Erythroblast (primary cell): ENCODE measurements around the gene BMP2K.

Experiments used
- GATA1 ChIP-seq: IDR thresholded peaks from 2 replicates; pipeline ENCODE4 v1.6.1; 2011; ENCODE audit warnings: low read depth, mild to moderate bottlenecking, control low read depth, low read length, moderate library complexity
- POLR2A ChIP-seq: IDR thresholded peaks from 2 replicates; pipeline ENCODE4 v1.6.1; 2011; ENCODE audit warnings: mild to moderate bottlenecking, low read length

DNA sequence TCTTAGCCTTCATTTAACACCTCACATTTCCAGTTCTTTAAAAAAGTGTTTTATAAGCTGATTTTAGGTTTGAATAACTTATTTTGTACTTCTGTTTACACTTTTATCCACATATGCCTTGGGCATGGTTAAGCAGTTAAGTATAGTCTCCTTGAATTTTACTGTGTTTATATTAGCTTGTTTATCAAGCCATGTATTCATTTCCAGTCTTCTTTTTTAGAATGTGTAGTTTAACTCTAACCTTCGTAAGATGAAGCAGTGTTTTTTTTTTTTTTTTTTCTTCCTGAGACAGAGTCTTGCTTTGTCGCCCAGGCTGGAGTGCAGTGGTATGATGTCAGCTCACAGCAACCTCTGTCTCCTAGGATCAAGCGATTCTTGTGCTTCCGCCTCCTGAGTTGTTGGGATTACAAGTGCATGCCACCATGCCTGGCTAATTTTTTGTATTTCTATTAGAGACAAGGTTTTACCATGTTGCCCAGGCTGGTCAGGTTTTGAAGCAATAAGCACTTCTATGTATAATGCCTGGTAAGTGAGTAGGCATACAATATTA lies 42.5 kb downstream of the BMP2K start:
- TF ChIP-seq POLR2A: no peak
- no peak for TF ChIP-seq GATA1
